Activated naive CD8-positive, alpha-beta T cell treated with anti-CD3 and anti-CD28 coated beads for 36 hours (primary cell): Measurements from ENCODE around the gene PCNX4. TPM values are rescaled to one million over a fixed set of nuclear protein-coding genes. Genes with fewer than 3 reads are reported as not detected.

Experiments
- DNase-seq: peaks from one replicate; pipeline ENCODE4 v3.0.0; 2021
- H3K27ac Mint-ChIP-seq: one replicate; pipeline ENCODE4 v1.8.0; 2022; ENCODE audit warnings: mild to moderate bottlenecking, moderate library complexity, mixed read lengths
- H3K27me3 Mint-ChIP-seq: one replicate; pipeline ENCODE4 v1.8.0; 2022; ENCODE audit warnings: mild to moderate bottlenecking, mixed read lengths
- H3K36me3 Mint-ChIP-seq: one replicate; pipeline ENCODE4 v1.8.0; 2021; ENCODE audit warnings: mild to moderate bottlenecking, mixed read lengths
- H3K4me1 Mint-ChIP-seq: one replicate; pipeline ENCODE4 v1.8.0; 2021; ENCODE audit warnings: mixed read lengths
- H3K4me3 Mint-ChIP-seq: one replicate; pipeline ENCODE4 v1.8.0; 2022; ENCODE audit warnings: mild to moderate bottlenecking, moderate library complexity, mixed read lengths
- H3K9me3 Mint-ChIP-seq: one replicate; pipeline ENCODE4 v1.8.0; 2022; ENCODE audit warnings: mixed read lengths
- total RNA-seq, 2 experiments: library from RNA; stranded (reverse); gene quantifications; one replicate each; pipeline ENCODE4 v1.2.3, GENCODE V29; 2021

The PCNX4 gene
- total RNA-seq, 2 experiments from 2014 or later = 28.3 to 30.9 TPM

DNA sequence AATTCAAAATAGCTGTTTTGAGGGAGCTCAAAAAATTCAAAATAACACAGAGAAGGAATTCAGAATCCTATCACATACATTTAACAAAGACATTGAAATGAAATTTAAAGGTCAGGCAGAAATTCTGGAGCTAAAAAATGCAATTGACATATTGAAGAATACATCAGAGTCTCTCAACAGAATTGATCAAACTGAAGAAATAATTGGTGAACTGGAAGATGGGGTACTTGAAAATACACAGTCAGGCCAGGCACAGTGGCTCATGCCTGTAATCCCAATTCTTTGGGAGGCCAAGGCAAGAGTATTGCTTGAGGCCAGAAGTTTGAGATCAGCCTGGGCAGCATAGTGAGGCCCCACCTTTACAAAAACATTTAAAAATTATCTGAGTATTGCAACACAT, 107.6 kb downstream of the PCNX4 start:
- H3K9me3 Mint-ChIP-seq = peaks cover 16% of the 10 kb centered on the region
- H3K27me3 Mint-ChIP-seq = peaks cover 5% of the 10 kb centered on the region
- DNase-seq = no peak
- no peak overlapping the region for H3K27ac Mint-ChIP-seq
- no peak overlapping the region for H3K4me3 Mint-ChIP-seq
- H3K4me1 Mint-ChIP-seq = peaks cover 12% of the 10 kb centered on the region
- H3K36me3 Mint-ChIP-seq = peaks cover 5% of the 10 kb centered on the region

- Mint-ChIP-seq H3K27ac (no peak overlapping the region), H3K9me3 (peaks cover 11% of the 10 kb centered on the region), H3K27me3 (peaks cover 14% of the 10 kb centered on the region), H3K4me3 (no peak overlapping the region), H3K36me3 (peaks cover 3% of the 10 kb centered on the region), H3K4me1 (peaks cover 19% of the 10 kb centered on the region)
- no peak for DNase-seq
These were observed 112.5 kb downstream of the PCNX4 start for GRCh38 chr14:60204104-60204842.

- Mint-ChIP-seq H3K4me3 (no peak overlapping the region), H3K4me1 (peaks cover 19% of the 10 kb centered on the region), H3K36me3 (no peaks in the 10 kb centered on the region), H3K9me3 (peaks cover 5% of the 10 kb centered on the region), H3K27ac (no peak overlapping the region), H3K27me3 (peaks cover 14% of the 10 kb centered on the region)
- DNase-seq = no peak
These were observed 113.4 kb downstream of the PCNX4 start for GRCh38 chr14:60204843-60205774.

GRCh38 chr14:60206249-60206670, 114.5 kb downstream of the PCNX4 start:
- Mint-ChIP-seq H3K4me1 (peaks cover 19% of the 10 kb centered on the region), H3K27ac (no peak overlapping the region), H3K4me3 (no peak overlapping the region)

GRCh38 chr14:60206837-60207533, 115.3 kb downstream of the PCNX4 start:
- Mint-ChIP-seq H3K4me1 (peaks cover 19% of the 10 kb centered on the region), H3K27ac (no peak overlapping the region), H3K9me3 (peaks cover 1% of the 10 kb centered on the region), H3K4me3 (no peak overlapping the region), H3K36me3 (no peaks in the 10 kb centered on the region), H3K27me3 (peaks cover 9% of the 10 kb centered on the region)
- DNase-seq = no peak

More at GRCh38 chr14:60206249-60206670, 114.5 kb downstream of the PCNX4 start:
- peaks cover 13% of the 10 kb centered on the region for H3K27me3 Mint-ChIP-seq
- peaks cover 5% of the 10 kb centered on the region for H3K9me3 Mint-ChIP-seq
- DNase-seq = no peak
- no peaks in the 10 kb centered on the region for H3K36me3 Mint-ChIP-seq

DNA sequence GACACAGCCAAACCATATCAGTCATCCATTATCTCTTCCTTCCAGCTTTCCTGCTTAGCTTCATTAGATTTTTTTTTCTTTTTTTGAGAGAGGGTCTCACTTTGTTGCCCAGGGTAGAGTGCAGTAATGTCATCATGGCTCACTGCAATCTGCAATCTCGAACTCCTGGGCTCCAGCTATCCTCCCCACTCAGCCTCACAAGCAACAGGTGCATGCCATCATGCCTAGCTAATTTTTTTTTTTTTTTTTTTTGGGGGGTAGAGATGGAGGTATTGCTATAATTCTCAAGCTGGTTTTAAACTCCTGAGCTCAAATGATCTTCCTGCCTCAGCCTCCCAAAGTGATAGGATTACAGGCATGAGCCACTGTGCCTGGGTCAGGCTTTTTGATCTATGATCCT, 119.0 kb downstream of the PCNX4 start:
- peaks cover 1% of the 10 kb centered on the region for H3K9me3 Mint-ChIP-seq
- H3K4me3 Mint-ChIP-seq = no peak overlapping the region
- H3K36me3 Mint-ChIP-seq = no peaks in the 10 kb centered on the region
- no peak overlapping the region for H3K27ac Mint-ChIP-seq
- peaks cover 12% of the 10 kb centered on the region for H3K27me3 Mint-ChIP-seq
- no peak for DNase-seq
- H3K4me1 Mint-ChIP-seq = peaks cover 9% of the 10 kb centered on the region

- Mint-ChIP-seq H3K27ac (no peak overlapping the region), H3K9me3 (peaks cover 1% of the 10 kb centered on the region), H3K4me1 (peaks cover 6% of the 10 kb centered on the region)
These were observed 119.4 kb downstream of the PCNX4 start for GRCh38 chr14:60211153-60211552.

DNA sequence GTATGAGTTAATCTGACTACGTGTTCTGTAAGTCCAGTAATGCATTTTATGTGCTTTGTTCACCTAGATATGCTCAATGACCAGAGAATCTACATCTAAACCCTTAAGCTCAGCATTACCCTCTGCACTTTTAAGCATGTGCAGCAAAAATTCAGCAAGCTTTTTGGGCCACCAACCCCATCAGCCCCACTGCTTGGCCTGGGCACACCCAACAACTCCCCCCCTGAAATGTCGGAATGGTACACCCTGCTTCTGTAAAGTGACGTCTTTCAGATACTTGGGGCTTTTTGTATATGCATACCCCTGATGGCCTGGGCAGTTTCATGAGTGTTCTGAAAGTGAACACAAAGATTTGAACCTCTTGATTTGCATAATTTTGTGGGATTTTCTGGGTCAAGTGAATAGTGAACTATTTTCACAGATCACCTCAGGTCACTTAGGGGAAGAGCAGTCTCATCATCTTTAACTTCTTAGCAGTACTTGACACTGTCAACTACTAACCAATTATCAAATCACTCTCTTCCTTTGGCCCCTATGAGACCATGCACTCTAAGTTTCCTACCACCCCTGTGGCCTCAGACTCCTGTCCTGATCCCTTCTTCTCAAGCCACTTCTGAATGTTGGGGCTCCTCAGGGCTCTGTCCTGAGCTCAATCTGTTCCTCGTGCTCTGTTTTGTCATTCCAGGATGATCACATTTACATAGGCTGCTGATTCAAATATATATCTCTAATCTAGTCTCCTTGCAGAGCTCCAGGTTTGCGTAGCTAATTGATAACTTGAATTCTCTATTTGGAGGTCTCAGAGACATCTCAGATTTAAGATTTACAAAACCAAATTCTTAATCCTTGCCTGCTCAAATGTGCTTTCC, 121.0 kb downstream of the PCNX4 start:
- Mint-ChIP-seq H3K27ac (no peak overlapping the region), H3K36me3 (no peaks in the 10 kb centered on the region), H3K27me3 (peaks cover 3% of the 10 kb centered on the region), H3K4me1 (no peaks in the 10 kb centered on the region), H3K9me3 (peaks cover 1% of the 10 kb centered on the region), H3K4me3 (no peak overlapping the region)
- no peak for DNase-seq

More at GRCh38 chr14:60211153-60211552, 119.4 kb downstream of the PCNX4 start:
- no peak for DNase-seq
- H3K27me3 Mint-ChIP-seq = peaks cover 12% of the 10 kb centered on the region
- H3K4me3 Mint-ChIP-seq = no peak overlapping the region
- H3K36me3 Mint-ChIP-seq = no peaks in the 10 kb centered on the region

DNA sequence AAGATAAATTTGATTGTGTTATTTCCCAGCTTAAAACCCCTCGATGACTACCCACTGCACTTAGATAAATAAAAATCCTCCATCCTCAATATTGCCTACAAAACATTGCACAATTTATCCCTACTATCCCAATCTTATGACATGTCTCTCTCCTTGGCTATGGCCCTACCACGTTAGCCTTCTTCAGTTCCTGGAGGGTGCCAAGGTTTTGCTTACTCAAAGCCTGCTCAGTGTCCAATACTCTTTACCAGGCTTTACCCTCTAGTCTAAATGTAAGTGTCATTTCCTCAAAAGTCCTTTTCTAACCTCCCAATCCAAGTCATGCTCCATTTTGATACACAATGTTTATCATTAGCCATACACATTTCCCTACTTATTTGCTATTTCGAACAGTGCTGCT, 122.3 kb downstream of the PCNX4 start:
- H3K4me1 Mint-ChIP-seq = no peaks in the 10 kb centered on the region
- no peak overlapping the region for H3K4me3 Mint-ChIP-seq
- no peak overlapping the region for H3K27ac Mint-ChIP-seq
- no peaks in the 10 kb centered on the region for H3K36me3 Mint-ChIP-seq
- no peak for DNase-seq
- H3K27me3 Mint-ChIP-seq = peaks cover 3% of the 10 kb centered on the region
- H3K9me3 Mint-ChIP-seq = peaks cover 1% of the 10 kb centered on the region

GRCh38 chr14:60214415-60215126, 122.8 kb downstream of the PCNX4 start:
- DNase-seq = no peak
- Mint-ChIP-seq H3K27ac (no peak overlapping the region), H3K27me3 (peaks cover 3% of the 10 kb centered on the region), H3K4me3 (no peak overlapping the region), H3K9me3 (peaks cover 1% of the 10 kb centered on the region), H3K36me3 (no peaks in the 10 kb centered on the region), H3K4me1 (peaks cover 3% of the 10 kb centered on the region)

DNA sequence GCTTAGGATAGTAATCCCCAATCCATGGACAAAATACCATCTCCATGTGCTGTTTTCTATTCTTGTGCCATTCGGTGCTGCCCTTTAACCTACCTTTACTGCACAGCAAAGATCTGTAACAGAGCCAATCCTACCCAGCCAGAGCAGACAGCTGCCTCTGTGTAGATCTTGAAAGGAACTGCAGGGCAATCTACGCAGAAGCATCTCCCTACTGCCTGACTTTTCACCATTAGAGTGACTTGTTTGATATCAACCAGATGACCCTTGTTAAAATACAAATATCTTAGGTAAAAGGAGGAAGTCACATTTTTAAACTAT, 123.4 kb downstream of the PCNX4 start:
- no peak overlapping the region for H3K4me3 Mint-ChIP-seq
- H3K27ac Mint-ChIP-seq = no peak overlapping the region
- H3K4me1 Mint-ChIP-seq = peaks cover 6% of the 10 kb centered on the region
- H3K36me3 Mint-ChIP-seq = no peaks in the 10 kb centered on the region
- peaks cover 1% of the 10 kb centered on the region for H3K9me3 Mint-ChIP-seq
- peaks cover 3% of the 10 kb centered on the region for H3K27me3 Mint-ChIP-seq
- no peak for DNase-seq

DNA sequence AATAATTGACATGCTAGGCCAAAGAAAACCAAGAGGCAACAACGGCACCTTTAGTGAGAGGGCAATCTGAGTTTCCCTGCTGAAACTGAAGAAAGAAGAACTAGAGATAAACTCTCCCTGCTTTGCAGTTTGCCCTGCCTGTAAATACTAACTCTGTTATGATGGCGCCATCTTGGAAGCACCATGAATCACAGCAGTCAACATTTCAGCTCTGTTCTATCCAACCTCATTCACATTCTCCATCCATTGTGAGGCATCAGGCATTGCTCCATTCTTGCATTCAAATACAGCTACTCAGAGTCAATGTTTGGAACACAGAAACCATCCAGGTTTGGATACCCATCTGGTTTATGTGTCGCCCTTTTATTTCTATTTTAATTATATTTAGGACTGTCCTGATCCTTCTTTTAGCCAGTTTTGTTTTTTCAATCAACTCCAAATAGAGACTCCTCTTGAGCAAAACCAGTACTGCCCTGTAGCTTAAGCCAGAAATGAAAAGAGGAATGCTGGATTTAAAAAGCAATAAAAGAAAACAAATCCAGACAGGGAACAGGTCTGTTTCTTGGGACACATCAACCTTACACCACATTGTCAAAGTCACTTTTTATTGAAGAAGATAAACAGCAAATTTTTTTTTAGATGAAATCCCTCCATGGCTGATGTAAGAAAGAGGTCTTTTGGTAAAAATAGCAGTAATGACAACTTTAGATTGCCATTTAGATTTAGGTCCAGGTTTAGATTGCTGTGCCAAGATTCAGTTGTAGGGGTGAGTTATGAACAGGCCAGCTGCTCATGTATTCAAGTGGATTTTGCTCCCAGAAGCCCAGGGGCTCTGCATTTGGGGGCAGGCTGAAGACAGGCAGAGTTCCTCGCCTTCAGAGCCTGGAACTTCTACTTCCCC, 124.0 kb downstream of the PCNX4 start:
- H3K4me1 Mint-ChIP-seq = peaks cover 13% of the 10 kb centered on the region
- H3K27ac Mint-ChIP-seq = no peak overlapping the region
- H3K27me3 Mint-ChIP-seq = peaks cover 3% of the 10 kb centered on the region
- no peak for DNase-seq
- H3K9me3 Mint-ChIP-seq = no peaks in the 10 kb centered on the region
- H3K4me3 Mint-ChIP-seq = no peak overlapping the region
- H3K36me3 Mint-ChIP-seq = no peaks in the 10 kb centered on the region

DNA sequence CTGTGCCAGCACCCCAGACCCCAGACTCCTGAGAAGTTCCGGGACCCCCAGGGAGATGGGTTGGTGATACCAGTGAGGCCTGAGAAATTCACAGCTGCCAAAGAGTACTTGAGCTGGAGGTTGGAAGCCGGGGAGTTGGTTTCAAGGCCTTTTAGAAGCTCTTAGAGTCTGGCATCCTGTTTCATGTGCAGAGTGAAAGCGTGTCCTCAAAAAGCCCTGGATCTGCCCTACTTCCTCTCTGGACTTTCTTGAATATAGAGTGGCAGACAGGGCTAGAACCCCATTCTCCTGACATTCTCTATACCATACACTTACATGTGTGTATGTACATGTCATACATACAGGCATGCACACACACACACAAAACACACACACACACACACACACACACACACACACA, 126.0 kb downstream of the PCNX4 start:
- peaks cover 3% of the 10 kb centered on the region for H3K27me3 Mint-ChIP-seq
- H3K4me3 Mint-ChIP-seq = no peak overlapping the region
- H3K4me1 Mint-ChIP-seq = peaks cover 18% of the 10 kb centered on the region
- DNase-seq = no peak
- H3K27ac Mint-ChIP-seq = no peak overlapping the region
- no peaks in the 10 kb centered on the region for H3K9me3 Mint-ChIP-seq
- no peaks in the 10 kb centered on the region for H3K36me3 Mint-ChIP-seq
